Lower leg skin (tissue), 4 donors: ENCODE data around the gene IDH3G. TPM values are rescaled to one million over a fixed set of nuclear protein-coding genes. Genes with fewer than 3 reads are reported as not detected.
"Not testable (repeated sequence)": the region's sequence is repeated elsewhere in the genome, so short reads cannot be mapped to it uniquely, and the experiment has no call there.

Experiments
- DNase-seq, 2 donors: peaks; one replicate each; pipeline ENCODE4 v3.0.0-alpha.2; 2019; ENCODE audit warnings: low spot score in 2 of 2
- H3K4me3 ChIP-seq: fragments of 200-600 bp; sonication (generic); 2 replicates; pipeline ENCODE4 v1.5.1; 2017; ENCODE audit warnings: mild to moderate bottlenecking, low read depth; ENCODE audit not compliant: poor library complexity, severe bottlenecking
- POLR2A ChIP-seq, 2 donors: fragments of 450-650 bp; IDR thresholded peaks; one replicate each; pipeline ENCODE4 v1.6.1; 2016 to 2017; ENCODE audit warnings: antibody characterized with exemption in 2 of 2, mild to moderate bottlenecking in 1 of 2, moderate library complexity in 1 of 2
- WGBS, 2 donors: methylation state at CpG; one replicate each; pipeline ENCODE4 v1.1.5; 2018; 5-methylcytosine and 5-hydroxymethylcytosine counted together
- intact Hi-C: fragments of 100-400 bp; cut with DNase I; formaldehyde crosslinking; loops from one replicate; pipeline ENCODE4 v1.15.0; 2023; ENCODE audit warnings: low total_unique reads
- total RNA-seq, 4 donors: library from RNA; depleted of rRNA; stranded (reverse); fragments of >200 nt; gene quantifications; one replicate each; pipeline ENCODE4 v1.1.0, GENCODE V29; 2016
- TF ChIP-seq, protein P1 (sequence below), 3 donors: fragments of 450-650 bp; IDR thresholded peaks; one replicate each; pipeline ENCODE4 v1.5.1; 2016; ENCODE audit warnings: antibody characterized with exemption in 3 of 3, mild to moderate bottlenecking in 3 of 3, moderate library complexity in 2 of 3

The IDH3G gene
- total RNA-seq, 4 donors from 2014 or later: 66.2 to 94.8 (median 76.1) TPM

DNA sequence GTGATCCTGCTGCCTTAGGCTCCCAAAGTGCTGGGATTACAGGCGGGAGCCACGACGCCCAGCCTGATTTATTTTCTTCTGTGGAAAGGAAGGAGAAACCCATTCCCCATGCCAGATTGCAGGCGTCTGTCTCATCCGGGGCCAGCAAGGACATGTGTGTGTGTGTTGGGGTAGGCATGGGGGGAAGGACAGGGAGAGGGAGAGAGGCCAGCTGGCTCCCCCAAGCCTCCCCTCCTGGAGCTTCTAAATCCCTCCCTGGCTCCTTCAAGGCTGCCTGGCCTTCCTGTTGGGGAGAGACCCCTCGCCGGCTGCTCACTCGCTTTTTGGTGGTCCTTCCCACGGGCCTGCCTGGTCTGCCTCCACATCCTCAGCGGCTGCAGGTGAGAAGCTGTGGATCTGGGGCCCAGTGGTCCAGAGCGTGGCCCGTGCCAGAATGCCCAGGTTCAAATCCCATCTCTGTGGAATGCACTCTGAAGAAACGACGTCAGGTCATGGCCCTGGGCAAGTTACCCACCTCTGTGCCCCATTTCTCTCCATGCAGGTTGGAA is 31.5 kb downstream of the IDH3G start:
- no peak for TF ChIP-seq POLR2A (IDR thresholded peaks at IDR 0.05)
- TF ChIP-seq, protein P1, sequence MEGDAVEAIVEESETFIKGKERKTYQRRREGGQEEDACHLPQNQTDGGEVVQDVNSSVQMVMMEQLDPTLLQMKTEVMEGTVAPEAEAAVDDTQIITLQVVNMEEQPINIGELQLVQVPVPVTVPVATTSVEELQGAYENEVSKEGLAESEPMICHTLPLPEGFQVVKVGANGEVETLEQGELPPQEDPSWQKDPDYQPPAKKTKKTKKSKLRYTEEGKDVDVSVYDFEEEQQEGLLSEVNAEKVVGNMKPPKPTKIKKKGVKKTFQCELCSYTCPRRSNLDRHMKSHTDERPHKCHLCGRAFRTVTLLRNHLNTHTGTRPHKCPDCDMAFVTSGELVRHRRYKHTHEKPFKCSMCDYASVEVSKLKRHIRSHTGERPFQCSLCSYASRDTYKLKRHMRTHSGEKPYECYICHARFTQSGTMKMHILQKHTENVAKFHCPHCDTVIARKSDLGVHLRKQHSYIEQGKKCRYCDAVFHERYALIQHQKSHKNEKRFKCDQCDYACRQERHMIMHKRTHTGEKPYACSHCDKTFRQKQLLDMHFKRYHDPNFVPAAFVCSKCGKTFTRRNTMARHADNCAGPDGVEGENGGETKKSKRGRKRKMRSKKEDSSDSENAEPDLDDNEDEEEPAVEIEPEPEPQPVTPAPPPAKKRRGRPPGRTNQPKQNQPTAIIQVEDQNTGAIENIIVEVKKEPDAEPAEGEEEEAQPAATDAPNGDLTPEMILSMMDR (IDR thresholded peaks at IDR 0.05): no peak
- no peak overlapping the region for H3K4me3 ChIP-seq
- DNase-seq: no peak
- intact Hi-C loops: loop anchor here (5.0 kb wide), 1 partner anchor 190 kb away; no protein-coding TSS in a partner anchor
- 85 to 93% methylated on average over 9 to 14 of the region's 14 CpGs for WGBS, 2 donors

DNA sequence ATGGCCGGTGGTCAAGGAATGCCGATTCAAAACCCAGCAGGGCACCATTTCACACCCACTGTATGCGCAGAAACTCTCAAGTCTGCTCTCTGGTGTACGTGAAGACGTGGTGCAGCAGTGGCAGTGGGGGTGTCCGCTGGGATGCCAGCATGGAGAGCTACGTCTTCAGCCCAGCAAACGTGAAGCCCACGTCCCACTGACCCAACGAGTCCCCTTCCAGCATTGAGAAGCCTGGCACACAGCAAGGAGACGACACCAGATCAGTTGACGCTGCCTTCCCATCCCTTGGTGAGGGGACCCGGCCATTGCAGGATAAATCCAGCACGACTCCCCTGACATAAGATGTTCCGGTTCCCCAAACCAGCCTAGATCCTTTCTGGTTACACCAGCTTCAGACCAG is 32.3 kb downstream of the IDH3G start:
- intact Hi-C loops: loop anchor here (5.0 kb wide), 1 partner anchor 190 kb away; no protein-coding TSS in a partner anchor
- WGBS, 2 donors: 82 to 88% methylated on average over 6 to 14 of the region's 15 CpGs
- TF ChIP-seq, protein P1 (IDR thresholded peaks at IDR 0.05): no peak
- TF ChIP-seq POLR2A (IDR thresholded peaks at IDR 0.05): no peak
- DNase-seq: no peak
- no peak overlapping the region for H3K4me3 ChIP-seq

DNA sequence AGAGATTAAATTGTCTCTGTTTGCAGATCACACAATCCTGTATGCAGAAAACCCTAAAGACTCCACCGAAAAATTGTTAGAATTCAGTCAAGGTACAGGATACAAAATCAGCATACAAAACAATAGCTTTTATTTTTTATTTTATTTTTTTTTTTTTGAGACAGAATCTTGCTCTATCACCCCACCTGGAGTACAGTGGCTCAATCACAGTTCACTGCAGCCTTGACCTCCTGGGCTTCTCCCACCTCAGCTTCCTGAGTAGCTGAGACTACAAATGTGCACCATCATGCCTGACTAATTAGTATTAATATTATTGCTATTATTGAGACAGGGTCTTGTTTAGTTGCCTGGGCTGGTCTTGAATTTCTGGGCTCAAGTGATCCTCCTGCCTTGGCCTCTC is 39.0 kb downstream of the IDH3G start:
- DNase-seq: no peak
- 77 to 94% methylated on average over 1 of the region's 1 CpG for WGBS, 2 donors
- intact Hi-C loops: no loop called here
- TF ChIP-seq POLR2A (IDR thresholded peaks at IDR 0.05): no peak
- TF ChIP-seq, protein P1 (IDR thresholded peaks at IDR 0.05): no peak
- no peak overlapping the region for H3K4me3 ChIP-seq

DNA sequence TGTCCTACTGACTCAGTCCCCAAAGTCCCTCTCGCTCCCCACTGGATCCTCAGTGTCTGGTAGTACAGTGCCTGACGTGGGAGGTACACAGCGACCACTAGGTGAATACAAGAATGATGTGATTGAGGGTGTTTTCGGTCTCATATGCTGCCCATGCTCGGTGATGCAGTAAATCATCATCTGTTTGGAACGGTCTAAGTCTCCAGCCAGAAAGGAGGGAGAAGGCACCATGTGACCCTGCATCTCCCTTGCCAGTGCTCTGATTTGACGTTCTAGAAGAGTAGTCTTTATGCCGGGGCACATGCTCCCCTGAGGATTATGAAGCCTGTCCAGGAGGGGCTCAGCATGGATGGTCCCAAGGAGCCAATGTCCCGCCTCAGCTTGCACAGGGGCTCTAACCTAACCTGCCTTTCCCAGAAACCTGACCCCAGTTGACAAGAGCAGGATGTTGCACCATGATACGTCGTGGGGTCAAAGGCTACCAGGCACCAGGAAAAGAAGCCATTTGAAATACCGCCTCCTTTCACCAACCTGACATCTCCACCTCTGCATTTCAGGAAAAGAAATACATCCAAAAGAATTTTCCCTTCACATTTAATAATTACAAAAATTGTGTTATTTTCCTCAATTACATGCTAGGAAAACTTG is 43.9 kb downstream of the IDH3G start:
- intact Hi-C loops: no loop called here
- 78 to 82% methylated on average over 11 to 12 of the region's 12 CpGs for WGBS, 2 donors
- DNase-seq: no peak
- no peak overlapping the region for H3K4me3 ChIP-seq
- TF ChIP-seq, protein P1 (IDR thresholded peaks at IDR 0.05): no peak
- TF ChIP-seq POLR2A (IDR thresholded peaks at IDR 0.05): no peak

DNA sequence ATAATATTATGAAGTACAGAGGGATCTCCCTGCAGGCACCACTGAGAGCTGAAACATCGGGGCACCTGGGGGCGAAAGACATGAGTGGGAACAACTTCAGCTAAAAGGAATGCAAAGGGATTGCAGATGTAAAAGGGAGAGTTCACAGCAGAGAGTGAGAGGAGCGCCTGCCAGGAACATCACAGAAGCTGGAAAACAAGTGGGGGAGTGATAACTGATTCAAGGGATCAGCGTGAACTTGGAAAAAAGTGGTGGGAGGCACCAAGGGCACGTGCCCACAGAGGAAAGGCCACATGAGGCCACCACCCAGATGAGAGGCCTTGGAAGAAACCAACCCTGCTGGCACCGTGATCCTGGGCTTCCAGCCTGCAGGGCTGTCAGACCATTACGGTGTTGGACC is 45.2 kb downstream of the IDH3G start:
- DNase-seq, H3K4me3 ChIP-seq, intact Hi-C loops: not testable (repeated sequence)
- 82 to 85% methylated on average over 7 of the region's 7 CpGs for WGBS, 2 donors

DNA sequence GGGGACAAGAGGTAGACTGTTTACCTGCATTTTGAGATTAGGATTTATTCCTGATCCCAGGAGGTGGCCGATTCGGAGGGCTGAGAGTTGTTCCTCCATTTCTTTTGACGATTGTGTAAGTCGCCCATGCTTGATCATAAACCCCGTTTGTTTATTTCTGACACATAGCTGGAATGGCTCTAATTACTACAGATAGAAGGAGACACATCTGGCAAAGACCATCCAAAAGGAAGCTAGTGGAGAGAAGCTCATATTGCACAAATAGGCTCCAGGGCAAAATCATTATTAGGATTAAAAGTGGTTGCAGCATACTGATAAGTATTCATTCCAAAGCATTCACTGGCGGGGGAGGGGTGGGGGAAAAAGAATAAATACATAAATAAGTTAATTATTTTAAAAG is 47.2 kb downstream of the IDH3G start:
- intact Hi-C loops, H3K4me3 ChIP-seq, DNase-seq: not testable (repeated sequence)
- 35 to 66% methylated on average over 6 of the region's 6 CpGs for WGBS, 2 donors

DNA sequence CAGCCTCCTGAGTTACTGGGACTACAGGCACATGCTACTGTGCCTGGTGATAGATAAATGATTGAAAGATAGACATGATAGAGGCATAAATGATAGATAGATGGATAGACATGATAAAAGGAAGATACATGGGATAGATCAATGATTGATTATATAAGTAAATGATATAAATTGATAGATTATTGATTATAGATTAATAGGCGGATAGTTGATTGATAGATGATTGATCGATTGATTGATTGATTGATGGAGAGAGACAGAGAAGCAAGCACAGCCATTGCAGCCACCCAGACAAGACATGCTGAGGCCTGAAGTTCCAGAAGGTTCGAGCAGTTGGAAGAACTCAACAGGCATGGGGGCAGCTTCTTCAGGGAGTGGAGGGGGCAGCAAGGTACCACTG is 47.8 kb downstream of the IDH3G start:
- TF ChIP-seq POLR2A (IDR thresholded peaks at IDR 0.05): no peak
- TF ChIP-seq, protein P1 (IDR thresholded peaks at IDR 0.05): no peak
- no peak for DNase-seq
- intact Hi-C loops: no loop called here
- 82 to 89% methylated on average over 3 of the region's 3 CpGs for WGBS, 2 donors
- no peak overlapping the region for H3K4me3 ChIP-seq

DNA sequence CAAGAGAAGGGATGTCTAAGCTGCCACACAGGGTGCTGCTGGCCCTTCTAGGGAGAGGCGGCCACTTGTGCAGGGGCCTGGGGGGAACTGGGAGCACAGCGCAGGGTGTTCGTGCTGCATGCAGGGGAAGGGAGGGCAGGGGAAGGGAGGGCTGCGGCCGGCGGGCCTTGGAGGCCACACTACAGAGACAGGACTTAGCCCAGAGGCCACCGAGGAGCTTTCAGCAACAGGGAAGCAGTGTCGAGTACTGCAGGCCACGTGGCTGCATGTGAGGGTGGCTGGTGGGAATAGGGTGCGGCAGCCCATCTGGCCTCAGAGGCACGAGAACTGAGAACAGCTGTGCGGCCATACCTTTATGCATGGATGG is 49.1 kb downstream of the IDH3G start:
- WGBS, 2 donors: 20 to 66% methylated on average over 10 to 12 of the region's 12 CpGs
- intact Hi-C loops, H3K4me3 ChIP-seq: not testable (repeated sequence)
- peak in 1 of 2 donors; percentile 83 for DNase-seq
